Astrocyte (in vitro differentiated cells and primary cell): ENCODE data around the gene ACTR1A.

Experiments used
- CTCF ChIP-seq: IDR thresholded peaks from 2 replicates; pipeline ENCODE4 v1.5.1; 2011; ENCODE audit warnings: low read depth, mild to moderate bottlenecking, inconsistent platforms, low read length, moderate library complexity; ENCODE audit not compliant: insufficient read depth
- EZH2 ChIP-seq: IDR thresholded peaks from 2 replicates; pipeline ENCODE4 v1.6.1; 2012; ENCODE audit warnings: mild to moderate bottlenecking, low read length, inconsistent platforms; ENCODE audit not compliant: insufficient read depth

- TF ChIP-seq CTCF (no peak), EZH2 (no peak)
Measured at GRCh38 chr10:102467318-102467717, 35.2 kb downstream of the ACTR1A start.
